Measurements from ENCODE around the gene RTP2. TPM values are rescaled to one million over a fixed set of nuclear protein-coding genes. Genes with fewer than 3 reads are reported as not detected.

Gene RTP2
- total and polyA plus RNA-seq, 10 of the 15 experiments (the other 5 are each of a cell fraction or from before 2014, with no cell fraction given): not detected

GRCh38 chr3:187718802-187719201 is 16.4 kb upstream of the RTP2 start (continued):
- no peak for TF ChIP-seq POU2F2 (IDR thresholded peaks at IDR 0.05; ENCODE audit: borderline replicate concordance, low read depth, low read length)

- CTCF ChIA-PET: interaction anchor here (0.7 to 4.0 kb wide), 4 partner anchors 22 to 558 kb away, joined by 3 to 17 read pairs (median 7); no protein-coding TSS in a partner anchor
- Histone ChIP-seq H3K9me3 (replicated peaks; ENCODE audit: control insufficient read depth, insufficient read depth, low read length) (no peaks in the 10 kb centered on the region; the same call in 2 of the 3 replicates), H2AFZ (ENCODE audit: control insufficient read depth, low read depth, low read length) (no peak overlapping the region), H3K36me3 (ENCODE audit: control insufficient read depth in 2 of 2, insufficient read depth in 2 of 2, low read length in 1 of 2) (no peaks in the 10 kb centered on the region; a peak in 1 of 4 replicates), H3K79me2 (ENCODE audit: control insufficient read depth, insufficient read depth, low read length) (no peaks in the 10 kb centered on the region), H3K4me3 (no peak overlapping the region), H3K9ac (ENCODE audit: control insufficient read depth, insufficient read depth, low read length) (no peak overlapping the region), H3K4me1 (ENCODE audit: control insufficient read depth, insufficient read depth, low read length) (no peaks in the 10 kb centered on the region), H3K27ac (ENCODE audit: control insufficient read depth, insufficient read depth) (no peak overlapping the region), H3K27me3 (replicated peaks in 1 of 2; ENCODE audit: control insufficient read depth in 2 of 2, insufficient read depth in 2 of 2, low read length in 1 of 2) (no peaks in the 10 kb centered on the region), H3K4me2 (ENCODE audit: control insufficient read depth, insufficient read depth) (no peak overlapping the region), H4K20me1 (ENCODE audit: control insufficient read depth, insufficient read depth) (no peaks in the 10 kb centered on the region)
- ATAC-seq (no peak), DNase-seq (ENCODE audit: low read depth, low spot score) (no peak), FAIRE-seq (no peak)
- SMC1A ChIA-PET (ENCODE audit: uncharacterized antibody, unreplicated experiment): interaction anchor here (1.2 to 1.5 kb wide), 3 partner anchors 394 to 1237 kb away, joined by 3 read pairs; no protein-coding TSS in a partner anchor
- RAD21 ChIA-PET (ENCODE audit: unreplicated experiment): interaction anchor here (0.8 to 5.5 kb wide), 2 partner anchors 38 to 399 kb away, joined by 3 to 31 read pairs; no protein-coding TSS in a partner anchor
- intact Hi-C loops (cut with micrococcal nuclease; ENCODE audit: unreplicated experiment): no loop called here
- POLR2A ChIA-PET: no interaction called here
- 0% methylated on average over 1 of the region's 1 CpG for WGBS (ENCODE audit: insufficient coverage, insufficient replicate concordance, low lambda C conversion rate, missing lambda C conversion rate)
- no TSS peak for BruUV-seq (replicated peaks)
- in situ Hi-C loops (cut with MboI): loop anchor here (5.0 kb wide), 1 partner anchor 400 kb away; no protein-coding TSS in a partner anchor
- no peak for TF ChIP-seq PBX3 (IDR thresholded peaks at IDR 0.05; ENCODE audit: insufficient replicate concordance, low read depth, low read length)
- no peak for TF ChIP-seq ZNF592 (IDR thresholded peaks at IDR 0.05)
- no peak for TF ChIP-seq ZNF687 (IDR thresholded peaks at IDR 0.05)
- no peak for TF ChIP-seq ZNF384 (IDR thresholded peaks at IDR 0.05; ENCODE audit: borderline replicate concordance, low read depth, low read length)
- no peak for TF ChIP-seq BMI1 (IDR thresholded peaks at IDR 0.05; ENCODE audit: borderline replicate concordance)
- TF ChIP-seq NR2C2 (IDR thresholded peaks at IDR 0.05; ENCODE audit: borderline replicate concordance, control insufficient read depth, insufficient read length, low read depth): no peak
- no peak for TF ChIP-seq FOS (IDR thresholded peaks at IDR 0.05; ENCODE audit: borderline replicate concordance, extremely low read depth, insufficient read length)
- TF ChIP-seq KDM1A (IDR thresholded peaks at IDR 0.05; ENCODE audit: borderline replicate concordance): no peak
- TF ChIP-seq USF1 (IDR thresholded peaks at IDR 0.05; ENCODE audit: borderline replicate concordance, extremely low read length, insufficient read depth, low read depth, low read length): no peak
- no peak for TF ChIP-seq ZZZ3 (IDR thresholded peaks at IDR 0.05; ENCODE audit: control insufficient read depth, insufficient read length, low read depth)
These were observed 15.2 kb upstream of the RTP2 start for GRCh38 chr3:187717572-187717971.

Data from GM12878 (cell line).